ENCODE data around the gene SLC25A51. TPM values are rescaled to one million over a fixed set of nuclear protein-coding genes. Genes with fewer than 3 reads are reported as not detected.

The SLC25A51 gene
- total RNA-seq, 1 experiment from 2014 or later: 40.8 TPM

- Histone ChIP-seq H3K27ac (ENCODE audit: low read depth, low read length, poor library complexity, severe bottlenecking) (no peak overlapping the region), H3K36me3 (ENCODE audit: insufficient read depth, low read length, poor library complexity, severe bottlenecking) (no peaks in the 10 kb centered on the region), H3K4me3 (ENCODE audit: low read depth, low read length, poor library complexity, severe bottlenecking) (no peak overlapping the region), H3K9me3 (ENCODE audit: low read depth, low read length, poor library complexity, severe bottlenecking) (no peaks in the 10 kb centered on the region), H3K4me1 (ENCODE audit: insufficient read depth, low read length, poor library complexity, severe bottlenecking) (peaks cover 21% of the 10 kb centered on the region), H3K27me3 (replicated peaks; ENCODE audit: insufficient read depth, low read depth, low read length, poor library complexity) (no peaks in the 10 kb centered on the region)
- POLR2A ChIA-PET (ENCODE audit: low non-redundant PET): no interaction called here
- CTCF ChIA-PET: no interaction called here
- no peak for DNase-seq (ENCODE audit: low spot score)
- intact Hi-C loops (cut with micrococcal nuclease; ENCODE audit: unreplicated experiment): no loop called here
- no TSS peak for BruUV-seq (replicated peaks)
- TF ChIP-seq CTCF (conservative IDR thresholded peaks at IDR 0.05; ENCODE audit: low read depth, low read length): no peak
- no peak for TF ChIP-seq EZH2 (IDR thresholded peaks at IDR 0.05; ENCODE audit: borderline replicate concordance, low read depth, low read length, poor library complexity, severe bottlenecking)
These were observed 37.3 kb upstream of the SLC25A51 start for GRCh38 chr9:37941253-37941652.

- Histone ChIP-seq H3K36me3 (ENCODE audit: insufficient read depth, low read length, poor library complexity, severe bottlenecking) (no peaks in the 10 kb centered on the region), H3K4me1 (ENCODE audit: insufficient read depth, low read length, poor library complexity, severe bottlenecking) (peaks cover 21% of the 10 kb centered on the region), H3K27me3 (replicated peaks; ENCODE audit: insufficient read depth, low read depth, low read length, poor library complexity) (no peaks in the 10 kb centered on the region), H3K27ac (ENCODE audit: low read depth, low read length, poor library complexity, severe bottlenecking) (no peak overlapping the region), H3K9me3 (ENCODE audit: low read depth, low read length, poor library complexity, severe bottlenecking) (no peaks in the 10 kb centered on the region), H3K4me3 (ENCODE audit: low read depth, low read length, poor library complexity, severe bottlenecking) (no peak overlapping the region)
- TF ChIP-seq CTCF (conservative IDR thresholded peaks at IDR 0.05; ENCODE audit: low read depth, low read length) (no peak), EZH2 (IDR thresholded peaks at IDR 0.05; ENCODE audit: borderline replicate concordance, low read depth, low read length, poor library complexity, severe bottlenecking) (no peak)
- DNase-seq (ENCODE audit: low spot score): no peak
- ChIA-PET POLR2A (ENCODE audit: low non-redundant PET) (no interaction called here), CTCF (no interaction called here)
- no TSS peak for BruUV-seq (replicated peaks)
- intact Hi-C loops (cut with micrococcal nuclease; ENCODE audit: unreplicated experiment): no loop called here
These were observed 35.7 kb upstream of the SLC25A51 start for GRCh38 chr9:37939575-37940095.

- CTCF ChIA-PET: no interaction called here
- TF ChIP-seq CTCF (conservative IDR thresholded peaks at IDR 0.05; ENCODE audit: low read depth, low read length) (no peak), EZH2 (IDR thresholded peaks at IDR 0.05; ENCODE audit: borderline replicate concordance, low read depth, low read length, poor library complexity, severe bottlenecking) (no peak)
These were observed 34.4 kb upstream of the SLC25A51 start for GRCh38 chr9:37938121-37938891.

More at GRCh38 chr9:37938121-37938891, 34.4 kb upstream of the SLC25A51 start:
- intact Hi-C loops (cut with micrococcal nuclease; ENCODE audit: unreplicated experiment): no loop called here
- POLR2A ChIA-PET (ENCODE audit: low non-redundant PET): no interaction called here
- H3K4me3 ChIP-seq (ENCODE audit: low read depth, low read length, poor library complexity, severe bottlenecking): no peak overlapping the region
- no peaks in the 10 kb centered on the region for H3K36me3 ChIP-seq (ENCODE audit: insufficient read depth, low read length, poor library complexity, severe bottlenecking)
- peak overlapping the region; percentile 46 for H3K27ac ChIP-seq (ENCODE audit: low read depth, low read length, poor library complexity, severe bottlenecking)
- H3K4me1 ChIP-seq (ENCODE audit: insufficient read depth, low read length, poor library complexity, severe bottlenecking): peaks cover 21% of the 10 kb centered on the region
- peak; percentile 71 for DNase-seq (ENCODE audit: low spot score)
- BruUV-seq (replicated peaks): no TSS peak
- H3K27me3 ChIP-seq (replicated peaks; ENCODE audit: insufficient read depth, low read depth, low read length, poor library complexity): no peaks in the 10 kb centered on the region
- no peaks in the 10 kb centered on the region for H3K9me3 ChIP-seq (ENCODE audit: low read depth, low read length, poor library complexity, severe bottlenecking)

Measured in A673 (cell line).